ENCODE measurements around the gene AKR1A1.
A peak's percentile ranks its signal among the peaks of the same experiment; 100 is the strongest.
"Not testable (repeated sequence)": the region's sequence is repeated elsewhere in the genome, so short reads cannot be mapped to it uniquely, and the experiment has no call there.

The AKR1A1 gene

GRCh38 chr1:45523516-45523915 is 27.1 kb upstream of the AKR1A1 start:
- DNase-seq (ENCODE audit: low read depth, low spot score), result not testable (repeated sequence)

- not testable (repeated sequence) for DNase-seq (ENCODE audit: low read depth, low spot score)
Observed at GRCh38 chr1:45523975-45524374, 26.7 kb upstream of the AKR1A1 start.

- DNase-seq (ENCODE audit: low read depth, low spot score), result no peak
Observed at GRCh38 chr1:45526135-45526644, 24.4 kb upstream of the AKR1A1 start.

GRCh38 chr1:45530632-45531135 is 19.9 kb upstream of the AKR1A1 start:
- no peak for DNase-seq (ENCODE audit: low read depth, low spot score)

- no peak for DNase-seq (ENCODE audit: low read depth, low spot score)
Observed at GRCh38 chr1:45531873-45532272, 18.8 kb upstream of the AKR1A1 start.

GRCh38 chr1:45535988-45536766 is 14.4 kb upstream of the AKR1A1 start:
- no peak for DNase-seq (ENCODE audit: low read depth, low spot score)

- no peak for DNase-seq (ENCODE audit: low read depth, low spot score)
Observed at GRCh38 chr1:45536886-45537285, 13.7 kb upstream of the AKR1A1 start.

- no peak for DNase-seq (ENCODE audit: low read depth, low spot score)
Observed at GRCh38 chr1:45541193-45541592, 9.4 kb upstream of the AKR1A1 start.

- no peak for DNase-seq (ENCODE audit: low read depth, low spot score)
Observed at GRCh38 chr1:45542591-45542990, 8.0 kb upstream of the AKR1A1 start.

GRCh38 chr1:45543581-45544417 is 6.8 kb upstream of the AKR1A1 start:
- DNase-seq (ENCODE audit: low read depth, low spot score), result peak; percentile 37

GRCh38 chr1:45544530-45544929 is 6.1 kb upstream of the AKR1A1 start:
- no peak for DNase-seq (ENCODE audit: low read depth, low spot score)

GRCh38 chr1:45545019-45545493 is 5.6 kb upstream of the AKR1A1 start:
- DNase-seq (ENCODE audit: low read depth, low spot score), result no peak

- DNase-seq (ENCODE audit: low read depth, low spot score), result no peak
Observed at GRCh38 chr1:45545553-45546310, 4.9 kb upstream of the AKR1A1 start.

GRCh38 chr1:45551684-45552083 is 1.1 kb downstream of the AKR1A1 start:
- no peak for DNase-seq (ENCODE audit: low read depth, low spot score)

GRCh38 chr1:45552331-45552730 is 1.7 kb downstream of the AKR1A1 start:
- no peak for DNase-seq (ENCODE audit: low read depth, low spot score)

GRCh38 chr1:45554198-45554597 is 3.6 kb downstream of the AKR1A1 start:
- no peak for DNase-seq (ENCODE audit: low read depth, low spot score)

GRCh38 chr1:45557422-45557944 is 6.9 kb downstream of the AKR1A1 start:
- DNase-seq (ENCODE audit: low read depth, low spot score), result no peak

GRCh38 chr1:45563843-45564242 is 13.2 kb downstream of the AKR1A1 start:
- DNase-seq (ENCODE audit: low read depth, low spot score), result no peak

GRCh38 chr1:45566722-45567121 is 16.1 kb downstream of the AKR1A1 start:
- DNase-seq (ENCODE audit: low read depth, low spot score), result no peak

GRCh38 chr1:45567911-45568310 is 17.3 kb downstream of the AKR1A1 start:
- DNase-seq (ENCODE audit: low read depth, low spot score), result no peak

- no peak for DNase-seq (ENCODE audit: low read depth, low spot score)
Observed at GRCh38 chr1:45568421-45568820, 17.8 kb downstream of the AKR1A1 start.
